ENCODE data around the gene ECE2.

The ECE2 gene

GRCh38 chr3:184275961-184276910 lies at the start of gene ECE2:
ECE2 (plus strand) TSS chr3:184276022; CDS start chr3:184276154, 132 bp downstream.
- no peak for DNase-seq (ENCODE audit: low spot score)

- DNase-seq (ENCODE audit: low spot score) = no peak
Observed at GRCh38 chr3:184227481-184227935, 48.3 kb upstream of the ECE2 start.

DNA sequence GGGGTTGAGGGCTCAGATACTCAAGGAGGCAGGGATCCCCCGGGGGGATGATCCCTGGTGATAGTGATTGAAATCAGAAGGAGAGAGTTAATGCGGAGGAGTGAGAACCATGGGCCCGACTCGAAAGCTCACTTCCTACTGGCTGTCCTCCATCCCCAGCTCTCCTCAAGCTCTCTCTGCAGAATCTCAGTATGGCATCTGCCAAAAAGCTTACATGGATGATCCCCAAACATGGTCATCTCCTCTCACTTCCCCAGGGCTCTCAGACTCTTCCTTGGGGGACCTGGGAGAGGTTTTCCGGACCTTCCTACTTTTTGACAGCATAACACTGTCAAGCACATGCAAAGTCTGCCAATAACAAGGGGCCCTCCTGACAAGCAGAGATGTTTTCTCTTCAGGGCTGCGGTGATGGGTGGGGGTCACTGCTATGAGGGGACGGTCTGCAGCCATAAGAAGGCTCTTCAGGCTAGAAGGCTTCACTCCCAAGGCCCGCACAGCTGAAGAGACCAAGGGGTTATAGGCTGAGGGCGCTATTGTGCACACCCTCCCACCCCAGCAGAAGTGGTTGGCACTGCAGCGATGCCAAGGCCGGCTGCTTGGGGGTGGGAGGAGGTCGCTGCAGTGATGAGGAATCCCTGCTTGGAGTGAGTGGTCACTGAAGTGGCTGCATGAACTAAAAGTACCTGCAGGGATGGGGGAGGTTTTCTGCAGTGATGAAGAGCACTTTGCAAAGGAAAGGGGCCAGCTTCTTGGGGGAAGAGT lies 47.3 kb upstream of the ECE2 start:
- DNase-seq (ENCODE audit: low spot score) = no peak

DNA sequence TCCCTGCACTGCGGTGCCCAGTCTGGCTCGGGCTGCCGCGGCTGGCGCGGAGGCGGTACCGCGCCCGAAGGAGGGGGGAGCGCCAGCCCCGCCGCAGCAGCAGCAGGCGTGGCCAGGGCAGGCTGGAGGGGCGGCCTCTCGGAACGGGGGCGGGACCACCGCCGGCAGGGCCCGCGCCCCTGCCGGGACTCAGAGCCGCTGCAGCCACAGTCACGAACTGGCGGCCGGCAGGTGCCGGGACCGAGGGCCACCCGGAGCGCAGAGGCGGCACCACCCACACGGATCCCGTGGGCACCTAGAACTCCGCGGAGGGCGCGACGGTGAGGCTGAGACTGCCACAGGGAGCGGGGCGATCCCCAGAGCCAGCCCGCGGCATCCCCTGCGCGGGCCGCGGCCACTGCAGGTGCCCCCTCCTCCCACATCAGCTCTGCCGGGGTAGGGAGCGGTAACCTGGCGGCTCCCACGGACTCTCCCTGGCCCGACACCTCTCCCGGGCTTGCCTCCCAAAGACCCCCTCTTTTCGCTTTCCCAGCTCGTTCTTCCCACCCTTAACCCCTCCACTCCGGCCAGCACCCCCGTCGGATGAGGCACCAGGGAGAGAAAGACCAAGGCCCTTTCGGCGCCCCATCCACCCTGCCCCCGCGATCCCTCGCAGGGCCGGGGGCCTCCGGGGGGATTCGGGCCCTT lies 46.3 kb upstream of the ECE2 start, which contains the start of gene VWA5B2:
VWA5B2 (plus strand) TSS at position 192 of the 687 bp plus-strand sequence. CDS start 944 bp downstream, outside the sequence.
- DNase-seq (ENCODE audit: low spot score) = no peak

- DNase-seq (ENCODE audit: low spot score) = no peak
Observed at GRCh38 chr3:184230081-184230602, 45.7 kb upstream of the ECE2 start.

GRCh38 chr3:184230603-184231528 lies 45.0 kb upstream of the ECE2 start:
- DNase-seq (ENCODE audit: low spot score) = no peak

- no peak for DNase-seq (ENCODE audit: low spot score)
Observed at GRCh38 chr3:184231671-184232070, 44.2 kb upstream of the ECE2 start.

- DNase-seq (ENCODE audit: low spot score) = no peak
Observed at GRCh38 chr3:184233127-184233843, 42.5 kb upstream of the ECE2 start.

GRCh38 chr3:184234224-184234623 lies 41.6 kb upstream of the ECE2 start:
- DNase-seq (ENCODE audit: low spot score) = peak; percentile 55

GRCh38 chr3:184234671-184235380 lies 41.0 kb upstream of the ECE2 start:
- DNase-seq (ENCODE audit: low spot score) = no peak

DNA sequence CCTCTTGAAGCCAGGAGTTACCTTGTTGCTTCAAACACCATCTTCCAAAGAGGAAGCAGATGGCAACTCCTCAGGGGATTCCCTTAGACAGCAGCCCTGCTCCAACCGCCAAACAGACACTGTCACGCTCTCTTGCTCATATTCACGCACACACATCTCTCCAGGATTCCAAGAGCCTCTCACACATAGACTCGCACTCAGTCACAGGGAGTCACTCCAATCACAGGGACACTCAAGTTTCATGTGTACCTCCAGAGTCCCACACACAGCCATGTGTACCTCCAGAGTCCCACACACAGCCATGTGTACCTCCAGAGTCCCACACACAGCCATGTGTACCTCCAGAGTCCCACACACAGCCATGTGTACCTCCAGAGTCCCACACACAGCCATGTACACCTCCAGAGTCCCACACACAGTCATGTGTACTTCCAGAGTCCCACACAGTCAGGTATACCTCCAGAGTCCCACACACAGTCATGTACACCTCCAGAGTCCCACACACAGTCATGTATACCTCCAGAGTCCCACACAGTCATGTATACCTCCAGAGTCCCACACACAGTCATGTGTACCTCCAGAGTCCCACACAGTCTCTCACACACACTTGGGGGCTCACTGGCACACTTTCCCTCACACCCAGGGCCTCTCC lies 40.3 kb upstream of the ECE2 start:
- DNase-seq (ENCODE audit: low spot score) = no peak

- DNase-seq (ENCODE audit: low spot score) = no peak
Observed at GRCh38 chr3:184236033-184236410, 39.8 kb upstream of the ECE2 start.

GRCh38 chr3:184236636-184237035 lies 39.2 kb upstream of the ECE2 start:
- no peak for DNase-seq (ENCODE audit: low spot score)

GRCh38 chr3:184237211-184237610 lies 38.6 kb upstream of the ECE2 start:
- DNase-seq (ENCODE audit: low spot score) = no peak

GRCh38 chr3:184237807-184238206 lies 38.0 kb upstream of the ECE2 start:
- no peak for DNase-seq (ENCODE audit: low spot score)

DNA sequence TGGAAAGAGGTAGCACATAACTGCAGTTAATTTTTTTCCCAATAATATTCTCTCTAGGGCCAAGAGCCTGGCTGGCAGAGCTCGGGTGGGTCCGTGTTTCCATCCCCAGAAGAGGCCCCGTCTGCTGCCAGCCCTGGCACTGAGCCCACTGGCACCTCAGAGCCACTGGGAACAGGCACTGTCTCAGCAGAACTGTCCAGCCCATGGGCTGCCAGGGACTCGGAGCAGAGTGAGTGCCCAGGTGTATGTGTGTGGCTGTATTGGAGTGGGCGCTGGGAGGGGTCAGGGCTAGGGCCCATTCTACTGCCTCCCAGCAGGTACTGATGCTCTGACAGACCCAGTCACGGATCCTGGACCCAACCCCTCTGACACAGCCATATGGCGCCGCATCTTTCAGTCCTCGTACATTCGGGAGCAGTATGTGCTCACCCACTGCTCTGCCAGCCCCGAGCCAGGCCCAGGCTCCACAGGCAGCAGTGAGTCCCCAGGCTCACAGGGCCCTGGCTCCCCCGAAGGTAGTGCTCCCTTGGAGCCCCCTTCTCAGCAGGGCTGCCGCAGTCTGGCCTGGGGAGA lies 37.5 kb upstream of the ECE2 start:
- no peak for DNase-seq (ENCODE audit: low spot score)

DNA sequence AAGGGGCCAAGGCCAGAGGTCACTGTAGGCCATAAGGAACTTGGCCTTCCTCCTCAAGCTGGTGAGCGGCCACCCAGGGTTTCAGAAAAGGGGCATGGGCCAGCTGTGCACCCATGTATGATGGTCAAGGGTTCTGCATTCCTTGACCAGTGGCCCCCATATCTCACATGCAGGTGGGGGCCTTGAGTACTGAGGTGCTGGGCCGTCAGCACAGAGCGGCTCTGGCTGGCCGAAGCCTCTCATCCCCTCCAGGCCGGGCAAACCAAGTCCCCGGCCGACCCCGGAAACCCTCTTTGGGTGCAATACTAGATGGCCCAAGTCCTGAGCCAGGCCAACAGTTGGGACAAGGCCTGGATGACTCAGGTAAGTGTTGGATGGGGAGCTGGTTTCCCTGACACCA lies 36.6 kb upstream of the ECE2 start:
- DNase-seq (ENCODE audit: low spot score) = no peak

DNA sequence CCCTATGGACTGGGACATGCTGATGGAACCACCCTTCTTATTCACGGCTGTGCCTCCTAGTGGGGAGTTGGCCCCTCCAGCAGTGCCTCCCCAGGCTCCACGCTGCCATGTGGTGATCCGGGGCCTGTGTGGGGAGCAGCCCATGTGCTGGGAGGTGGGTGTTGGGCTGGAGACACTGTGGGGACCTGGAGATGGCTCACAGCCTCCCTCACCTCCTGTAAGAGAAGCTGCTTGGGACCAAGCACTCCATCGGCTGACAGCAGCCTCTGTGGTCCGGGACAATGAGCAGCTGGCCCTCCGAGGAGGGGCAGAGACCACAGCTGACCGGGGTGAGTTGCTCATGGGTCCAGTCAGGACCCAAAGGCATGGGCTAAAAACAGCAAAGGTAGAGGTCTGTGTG lies 36.1 kb upstream of the ECE2 start:
- DNase-seq (ENCODE audit: low spot score) = no peak

Measured in kidney capillary endothelial cell (primary cell).